ENCODE data around the gene EIF4G2. TPM values are rescaled to one million over a fixed set of nuclear protein-coding genes. Genes with fewer than 3 reads are reported as not detected.
A peak's percentile ranks its signal among the peaks of the same experiment; 100 is the strongest.

The EIF4G2 gene
- polyA plus RNA-seq, 1 donor = 709 TPM

DNA sequence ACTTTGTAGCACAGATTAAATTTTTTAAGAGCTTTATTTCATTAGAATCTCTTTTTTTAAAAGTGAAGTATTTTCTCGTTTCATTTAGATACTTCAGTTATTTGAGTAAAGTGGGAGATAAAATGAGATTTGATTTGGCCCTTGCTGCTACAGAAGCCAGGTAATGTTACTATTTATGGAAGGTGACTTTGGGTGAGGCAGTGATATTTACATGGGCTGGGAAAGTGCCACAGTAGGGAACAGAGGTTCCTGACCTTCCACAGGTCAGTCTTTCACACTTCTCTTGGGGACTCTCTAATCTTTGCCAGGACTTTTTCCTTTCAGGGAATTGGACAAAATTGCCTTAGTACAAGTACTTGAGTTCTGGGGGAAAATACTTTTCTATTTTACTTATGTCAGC, 37.3 kb downstream of the EIF4G2 start:
- DNase-seq (ENCODE audit: low read depth) = no peak

DNA sequence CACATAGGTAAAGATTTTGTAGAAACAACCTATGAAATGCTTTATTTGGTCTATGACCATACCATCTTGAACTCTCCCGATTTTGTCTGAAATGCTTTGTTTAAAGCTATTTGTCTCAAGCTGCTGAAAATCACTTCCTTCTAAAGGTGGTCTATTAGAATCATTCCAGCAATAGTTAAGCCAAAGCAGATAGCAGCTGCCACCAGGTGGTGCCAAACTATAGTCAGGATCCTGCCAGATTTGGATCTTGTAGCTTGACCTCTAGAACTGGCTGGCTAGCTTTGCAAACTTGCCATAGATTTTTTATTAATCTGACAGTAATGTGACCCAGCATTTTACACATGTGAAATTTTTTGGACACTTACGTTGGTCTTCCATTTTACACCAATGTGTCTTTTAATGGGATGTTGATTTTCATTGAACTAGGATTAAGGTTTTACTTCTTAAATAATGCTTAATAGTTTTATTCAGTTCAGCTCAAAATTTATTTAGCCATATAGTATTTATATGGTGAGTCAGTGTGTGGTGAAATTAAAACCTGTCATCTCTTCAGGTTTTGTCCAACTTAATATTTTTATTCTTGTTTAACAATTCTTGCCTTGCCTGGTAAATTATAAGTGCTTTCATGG, 38.0 kb downstream of the EIF4G2 start:
- DNase-seq (ENCODE audit: low read depth) = no peak

DNA sequence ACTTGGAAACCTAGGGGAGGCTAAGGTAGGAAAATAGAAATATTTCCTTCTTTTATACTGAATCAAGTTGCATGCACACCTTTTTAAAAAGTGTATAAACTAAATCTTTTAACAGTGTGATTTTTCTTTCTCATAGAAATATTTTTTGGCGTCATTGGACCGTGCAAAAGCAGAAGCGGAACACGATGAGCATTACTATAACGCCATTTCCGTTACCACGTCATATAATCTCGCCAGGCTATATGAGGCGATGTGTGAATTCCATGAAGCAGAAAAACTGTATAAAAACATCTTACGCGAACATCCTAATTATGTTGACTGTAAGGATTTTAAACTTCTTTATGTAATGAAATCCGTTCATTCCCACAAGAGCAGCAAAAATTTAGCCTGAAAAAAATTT, 44.3 kb downstream of the EIF4G2 start:
- no peak for DNase-seq (ENCODE audit: low read depth)

- DNase-seq (ENCODE audit: low read depth) = no peak
These were observed 45.0 kb downstream of the EIF4G2 start for GRCh38 chr11:10763766-10764165.

DNA sequence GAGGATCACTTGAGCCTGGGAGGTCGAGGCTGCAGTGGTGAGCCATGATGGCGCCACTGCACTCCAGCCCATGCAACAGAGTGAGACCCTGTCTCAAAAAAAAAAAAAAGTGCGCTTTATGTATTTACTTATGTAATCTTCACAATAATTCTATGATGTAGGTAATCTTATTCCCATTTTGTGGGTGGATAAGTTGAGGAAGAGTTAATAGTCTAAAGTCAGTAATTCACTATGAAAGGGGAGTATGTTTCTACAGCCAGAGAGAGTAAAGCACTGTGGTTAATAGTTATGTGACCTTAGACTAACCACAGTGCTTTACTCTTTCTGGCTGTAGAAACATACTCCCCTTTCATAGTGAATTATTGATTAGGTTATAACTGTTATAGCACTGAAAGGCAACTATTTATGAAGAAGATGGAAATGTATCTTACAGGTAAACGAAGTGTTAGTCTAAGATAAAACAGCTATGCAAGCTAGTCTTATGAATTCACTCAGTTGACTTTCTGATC, 45.8 kb downstream of the EIF4G2 start:
- DNase-seq (ENCODE audit: low read depth) = no peak

DNA sequence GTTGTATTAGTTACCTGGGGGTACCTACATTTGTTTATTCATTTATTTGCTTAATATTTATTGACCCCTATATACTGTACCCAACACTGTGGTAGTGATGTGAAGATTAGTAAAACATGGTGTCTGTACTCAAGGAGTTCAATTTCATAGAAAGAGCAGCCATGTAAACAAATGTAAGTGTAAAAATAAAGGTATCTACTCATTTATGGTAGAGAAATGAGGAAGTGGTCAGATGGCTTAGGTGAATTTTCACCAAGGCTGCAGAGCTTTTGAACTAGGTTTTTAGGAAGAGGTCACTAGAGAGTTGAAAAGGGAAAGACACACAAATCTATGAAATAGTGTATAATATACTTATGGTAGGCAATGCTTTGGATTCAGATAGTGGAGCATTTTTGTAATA, 46.5 kb downstream of the EIF4G2 start:
- DNase-seq (ENCODE audit: low read depth) = no peak

DNA sequence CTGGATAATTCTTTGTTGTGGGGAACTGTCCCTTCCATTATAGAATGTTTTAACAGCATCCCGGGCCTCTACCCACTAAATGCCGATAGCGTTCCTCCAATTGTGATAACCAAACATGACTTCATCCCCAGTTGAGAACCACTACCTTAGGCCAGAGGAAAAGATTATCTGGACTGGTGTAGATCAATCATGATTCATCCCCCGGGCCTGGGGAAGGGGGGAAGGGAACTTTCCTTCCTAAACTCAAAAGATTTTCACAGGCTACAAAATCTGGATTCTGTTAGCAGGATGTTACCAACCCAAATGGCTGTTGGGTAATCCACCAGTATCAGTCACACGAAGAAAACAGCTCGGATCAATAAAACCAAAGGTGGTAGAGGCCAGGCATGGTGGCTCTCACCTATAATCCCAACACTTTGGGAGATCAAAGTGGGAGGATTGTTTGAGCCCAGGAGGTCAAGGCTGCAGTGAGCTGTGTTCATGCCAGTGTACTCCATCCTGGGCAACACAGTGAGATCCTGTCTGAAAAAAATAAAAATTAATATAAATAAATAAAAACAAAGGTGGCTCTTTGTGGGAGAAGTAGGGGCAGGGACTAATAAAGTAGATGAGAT, 47.5 kb downstream of the EIF4G2 start:
- DNase-seq (ENCODE audit: low read depth) = no peak

DNA sequence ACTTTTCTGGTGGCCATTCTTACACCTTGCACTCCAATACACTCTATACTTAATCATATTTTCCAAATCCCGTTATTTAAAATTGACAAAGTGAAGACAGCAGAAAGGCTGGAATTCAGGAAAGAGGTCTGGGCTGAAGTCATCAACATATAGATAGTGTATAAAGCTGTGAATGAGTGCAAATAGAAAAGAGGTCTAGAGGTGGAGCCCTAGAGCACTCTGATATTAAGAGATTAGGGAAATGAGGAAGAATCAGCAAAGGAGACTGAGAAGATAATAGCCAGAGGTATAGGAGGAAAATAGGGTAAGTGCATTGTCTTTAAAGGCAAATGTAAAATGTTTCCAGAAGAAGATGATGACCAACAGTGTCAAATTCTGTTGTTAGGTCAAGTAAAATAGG, 49.8 kb downstream of the EIF4G2 start:
- no peak for DNase-seq (ENCODE audit: low read depth)

DNA sequence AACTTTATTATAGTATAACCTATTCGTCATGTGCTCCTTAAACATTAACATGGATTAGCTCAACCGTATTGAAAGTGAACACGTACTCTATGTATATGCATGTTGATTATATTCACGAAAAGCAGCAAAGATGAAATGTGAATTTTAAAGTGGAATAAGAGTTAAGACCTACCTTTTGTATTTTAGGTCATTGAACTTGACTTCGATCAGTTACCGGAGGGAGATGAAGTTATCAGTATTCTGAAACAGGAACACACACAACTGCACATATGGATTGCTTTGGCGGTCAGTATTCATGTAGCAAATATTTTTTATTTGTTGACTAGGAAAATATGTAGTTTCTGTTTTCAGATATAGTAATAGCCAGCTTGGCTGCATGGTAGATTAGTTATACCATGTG, 56.2 kb downstream of the EIF4G2 start:
- DNase-seq (ENCODE audit: low read depth) = no peak

DNA sequence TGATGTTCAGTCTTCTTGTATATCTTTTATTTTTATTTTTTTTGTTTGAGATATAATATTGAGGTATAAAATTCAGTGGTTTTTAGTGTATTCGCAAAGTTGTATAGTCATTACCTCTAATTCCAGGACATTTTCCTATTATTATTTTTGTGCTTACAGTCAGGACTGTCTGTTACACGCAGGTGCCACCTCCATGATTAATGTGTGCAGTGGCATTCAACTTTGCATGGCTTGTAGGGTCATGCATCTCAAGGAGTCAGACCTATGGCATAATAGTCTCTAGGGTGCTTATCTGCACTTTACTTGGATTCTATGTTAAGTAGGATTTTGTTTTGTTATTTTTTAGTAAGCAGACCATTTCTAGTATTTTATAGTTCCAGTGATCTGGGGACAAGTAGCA, 56.7 kb downstream of the EIF4G2 start:
- no peak for DNase-seq (ENCODE audit: low read depth)

DNA sequence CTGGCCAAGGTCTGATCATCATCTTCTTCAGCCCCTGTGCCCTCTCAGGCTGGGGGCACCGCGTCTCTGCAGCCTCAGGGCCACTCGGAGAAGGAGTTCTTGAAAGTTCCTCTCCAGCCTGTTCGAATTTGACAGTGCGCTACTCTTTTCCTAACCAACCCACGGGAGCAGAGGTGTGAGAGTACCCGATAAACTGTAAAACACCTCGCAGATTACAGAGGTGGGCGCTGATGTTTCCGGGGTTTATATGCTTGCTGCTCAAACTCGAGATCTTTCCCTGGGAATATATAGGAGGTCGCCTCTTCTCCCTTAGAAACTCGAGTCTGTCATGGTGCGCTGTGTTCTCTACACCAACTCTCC, 57.2 kb downstream of the EIF4G2 start:
- no peak for DNase-seq (ENCODE audit: low read depth)

DNA sequence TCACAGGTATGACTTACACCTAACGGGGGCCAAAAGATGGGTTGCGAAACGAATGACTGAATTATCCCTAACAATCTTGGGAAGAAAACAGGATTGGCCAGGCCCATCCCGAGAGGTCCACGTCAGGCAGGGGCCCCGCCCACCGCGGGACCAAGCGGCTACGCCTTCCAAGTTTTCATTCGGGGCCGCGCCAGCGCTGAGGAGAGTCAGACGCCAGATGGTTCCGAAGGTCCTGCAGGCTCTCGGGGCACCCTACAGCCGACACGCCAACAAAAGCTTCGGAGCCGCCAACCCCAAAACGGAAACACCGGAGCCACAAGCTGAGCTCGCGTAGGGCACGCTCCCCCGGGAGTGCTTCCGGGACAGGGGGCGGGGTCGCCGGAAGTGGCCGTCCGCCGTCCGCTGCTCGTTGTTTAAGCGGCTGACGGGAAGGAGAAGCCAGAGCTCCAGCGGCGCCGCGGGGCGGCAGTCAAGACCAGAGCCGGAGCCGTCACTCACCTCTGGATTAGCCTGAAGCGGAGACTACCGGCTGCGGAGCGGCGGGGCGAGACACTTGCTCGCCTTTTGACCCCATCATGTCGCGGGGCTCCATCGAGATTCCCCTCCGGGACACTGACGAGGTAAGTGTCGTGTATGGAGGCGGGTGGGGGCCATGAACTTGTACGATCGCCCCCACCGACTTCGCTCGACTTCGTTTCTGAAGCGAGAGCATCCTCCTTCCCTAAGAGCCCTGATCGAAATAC, 57.7 kb downstream of the EIF4G2 start, which contains the start of gene CTR9:
TSS of gene CTR9 (plus strand) at position 409 of the 743 bp plus-strand sequence. CDS start at position 576, 167 bp downstream.
- peak; percentile 75 for DNase-seq (ENCODE audit: low read depth)

DNA sequence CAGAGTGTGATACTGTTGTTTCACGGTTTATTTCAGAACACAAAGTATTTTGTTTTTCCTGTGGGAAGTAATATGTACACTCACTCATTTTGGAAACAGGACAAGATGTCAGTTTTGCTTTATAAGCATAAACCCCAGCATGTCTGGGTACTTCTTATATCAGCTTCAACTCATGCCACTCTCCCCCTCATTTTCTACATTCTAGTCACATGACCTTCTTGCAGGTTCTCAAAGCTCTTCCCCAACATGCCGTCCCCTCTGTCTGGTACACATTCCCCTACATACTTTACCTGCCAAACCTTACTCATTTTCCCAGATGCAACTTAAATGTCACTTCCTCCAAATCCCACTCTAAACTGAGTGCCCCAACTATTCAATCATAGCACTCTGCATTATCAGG, 59.2 kb downstream of the EIF4G2 start:
- no peak for DNase-seq (ENCODE audit: low read depth)

- DNase-seq (ENCODE audit: low read depth) = no peak
These were observed 61.0 kb downstream of the EIF4G2 start for GRCh38 chr11:10747733-10748132.

Other genes with a start within 250 kb of the EIF4G2 start
- gene LYVE1, start 240.3 kb downstream of the EIF4G2 start, polyA plus RNA-seq (ENCODE audit: insufficient read length) = 66.6 TPM
- 4.9 TPM for gene IRAG1, start 115.2 kb downstream of the EIF4G2 start, polyA plus RNA-seq (ENCODE audit: insufficient read length)
- 28.7 TPM for gene CTR9, start 57.7 kb downstream of the EIF4G2 start, polyA plus RNA-seq (ENCODE audit: insufficient read length)
- 74.9 TPM for gene ZBED5, start 49.1 kb upstream of the EIF4G2 start, polyA plus RNA-seq (ENCODE audit: insufficient read length)